K562 (cell line): ENCODE results near the gene CCDC47. TPM values are rescaled to one million over a fixed set of nuclear protein-coding genes. Genes with fewer than 3 reads are reported as not detected.

Source experiments
- ATAC-seq: fragments of 200-7000 bp; cut with Tn5 transposase; 3 replicates; pipeline ENCODE4 v1.9.1; 2020; ENCODE audit warnings: moderate library complexity
- BruUV-seq: library from RNA; stranded (reverse); fragments of 400-500 nt; replicated peaks from 2 replicates; lab custom pipeline; 2021; lab: Mats Ljungman, UMichigan
- CTCF ChIA-PET: fragments of 300-600 bp; formaldehyde crosslinking; extraction: SDS; loops from one replicate; lab custom pipeline; 2021; ENCODE audit warnings: low intra/inter-chr PET ratio; lab: Yijun Ruan, JAX
- POLR2A ChIA-PET: fragments of 300-600, 350-650 bp; sonication (Branson Sonifier 250); formaldehyde crosslinking; extraction: SDS; loops from one replicate; lab custom pipeline; 2021; ENCODE audit warnings: antibody characterized with exemption, inconsistent platforms; lab: Yijun Ruan, JAX
- DNase-seq, 4 experiments: peaks; one replicate each; pipeline versions ENCODE4 v3.0.0 to v3.0.0-alpha.2; 2011 to 2018; ENCODE audit warnings: low spot score in 3 of 4, mixed read lengths in 3 of 4; ENCODE audit errors: extremely low read depth in 1 of 4
- FAIRE-seq: peaks from 2 replicates; lab custom pipeline; 2011; peaks lifted over from hg19 to GRCh38; lab: Jason Lieb, UNC
- H2AFZ ChIP-seq: 2 replicates; pipeline ENCODE4 v1.6.0; 2011; ENCODE audit warnings: low read depth, low read length, control low read depth, inconsistent platforms
- H3K27ac ChIP-seq: fragments of 200-600 bp; 3 replicates; pipeline ENCODE4 v1.8.0; 2011; ENCODE audit warnings: low read depth, mild to moderate bottlenecking, control low read depth, inconsistent platforms, low read length, moderate library complexity, mixed read lengths; ENCODE audit errors: extremely low read depth
- H3K27me3 ChIP-seq, 2 experiments: fragments of 300-600 bp in 1 of 2; 2 replicates in 1 of 2; 3 replicates in 1 of 2; pipeline versions ENCODE4 v1.6.0 to v1.8.0; 2011; ENCODE audit warnings: inconsistent platforms in 2 of 2, low read length in 2 of 2, mild to moderate bottlenecking in 1 of 2, mixed read lengths in 1 of 2, moderate library complexity in 1 of 2; ENCODE audit not compliant: control insufficient read depth in 2 of 2, insufficient read depth in 2 of 2
- H3K36me3 ChIP-seq: fragments of 300-600 bp; 3 replicates; pipeline ENCODE4 v1.8.0; 2011; ENCODE audit warnings: mild to moderate bottlenecking, low read length, inconsistent platforms; ENCODE audit not compliant: control insufficient read depth, insufficient read depth
- H3K4me1 ChIP-seq, 2 experiments: fragments of 200-600 bp in 1 of 2; replicated peaks in 1 of 2; 2 replicates in 1 of 2; 3 replicates in 1 of 2; pipeline versions ENCODE4 v1.5.1 to v1.8.0; 2011; ENCODE audit warnings: inconsistent platforms in 2 of 2, low read length in 2 of 2, mild to moderate bottlenecking in 1 of 2, mixed read lengths in 1 of 2, moderate library complexity in 1 of 2; ENCODE audit not compliant: control insufficient read depth in 2 of 2, insufficient read depth in 2 of 2
- H3K4me2 ChIP-seq: 2 replicates; pipeline ENCODE4 v1.6.1; 2011; ENCODE audit warnings: low read length, control low read depth, inconsistent platforms, mixed read lengths; ENCODE audit not compliant: insufficient read depth
- H3K4me3 ChIP-seq: fragments of 200-600 bp; sonication (generic), shearing (Covaris generic); 2 replicates; pipeline ENCODE4 v1.5.1; 2016; ENCODE audit warnings: control low read depth, inconsistent platforms
- H3K79me2 ChIP-seq: fragments of 200-600 bp; 3 replicates; pipeline ENCODE4 v1.8.0; 2011; ENCODE audit warnings: low read length, inconsistent platforms; ENCODE audit not compliant: control insufficient read depth, insufficient read depth
- H3K9ac ChIP-seq, 2 experiments: 2 replicates each; pipeline versions ENCODE4 v1.6.0 to v1.6.1; 2011; ENCODE audit warnings: low read depth in 2 of 2, low read length in 2 of 2, control low read depth in 1 of 2, inconsistent platforms in 1 of 2, mild to moderate bottlenecking in 1 of 2, mixed read lengths in 1 of 2; ENCODE audit not compliant: insufficient read depth in 1 of 2
- H3K9me1 ChIP-seq: one replicate; pipeline ENCODE4 v1.6.0; 2011; ENCODE audit warnings: inconsistent platforms, mild to moderate bottlenecking, low read length, moderate library complexity; ENCODE audit not compliant: control insufficient read depth, insufficient read depth
- H3K9me3 ChIP-seq: replicated peaks from 2 replicates; pipeline ENCODE4 v1.5.1; 2011; ENCODE audit warnings: low read depth, low read length, inconsistent platforms; ENCODE audit not compliant: control insufficient read depth, insufficient read depth
- H4K20me1 ChIP-seq: replicated peaks from 2 replicates; pipeline ENCODE4 v1.6.1; 2011; ENCODE audit warnings: low read length, inconsistent platforms, mixed read lengths; ENCODE audit not compliant: control insufficient read depth, insufficient read depth
- BHLHE40 ChIP-seq: IDR thresholded peaks from 2 replicates; pipeline ENCODE4 v1.6.1; 2011; ENCODE audit warnings: low read length, improper control_type of control experiment
- ELF4 ChIP-seq: fragments of 450-650 bp; formaldehyde crosslinking; IDR thresholded peaks from 2 replicates; pipeline ENCODE4 v1.4.0; 2022; ENCODE audit warnings: missing genetic modification characterization
- MTA2 ChIP-seq: fragments of 450-650 bp; IDR thresholded peaks from 2 replicates; pipeline ENCODE4 v1.6.1; 2016; ENCODE audit warnings: low read depth
- XRCC4 ChIP-seq: IDR thresholded peaks from one replicate; pipeline ENCODE4 v1.6.1; 2011; ENCODE audit not compliant: insufficient read depth, insufficient read length; ENCODE audit errors: extremely low read depth
- ZNF239 ChIP-seq: fragments of 250-450 bp; sonication (Bioruptor Pico); IDR thresholded peaks from 2 replicates; pipeline ENCODE4 v1.4.0; 2020; ENCODE audit warnings: mild to moderate bottlenecking
- WGBS: fragments of 100-300 bp; shearing (Covaris generic); methylation state at CpG from one replicate; pipeline ENCODE4 v1.1.6; 2016; ENCODE audit warnings: low coverage, mixed read lengths; ENCODE audit not compliant: insufficient coverage; ENCODE audit errors: missing lambda C conversion rate; 5-methylcytosine and 5-hydroxymethylcytosine counted together
- in situ Hi-C: fragments of 300-500 bp; cut with MboI; formaldehyde crosslinking; loops from 4 replicates; pipeline ENCODE4 v1.15.0; 2018; ENCODE audit warnings: inconsistent platforms, mixed read lengths
- intact Hi-C: fragments of 100-400 bp; cut with micrococcal nuclease; formaldehyde crosslinking; loops from 2 replicates; pipeline ENCODE4 v1.14.2; 2022
- polyA plus RNA-seq, 8 experiments: library from polyadenylated mRNA; depleted of rRNA in 4 of 8; stranded (reverse) in 5 of 8; unstranded in 3 of 8; fragments of >200 nt; fragmentation: Nextera tagmentation in 2 of 8; fragmentation: Illumina TruSeq in 1 of 8; extraction: Ambion mirVana in 2 of 8; extraction: Trizol in 1 of 8; gene quantifications; 2 replicates each; pipeline versions ENCODE4 v1.2.1 to v1.2.3, GENCODE V29; 2011 to 2014; ENCODE audit warnings: inconsistent platforms in 1 of 8, missing spikeins in 1 of 8
- total RNA-seq, 7 experiments: library from RNA; depleted of rRNA in 6 of 7; stranded (reverse); fragments of >200 nt in 6 of 7; fragmentation: Illumina TruSeq in 2 of 7; extraction: Trizol in 2 of 7; gene quantifications; 2 replicates each; pipeline versions ENCODE4 v1.2.1 to v1.2.3, GENCODE V29; 2011 to 2021; ENCODE audit warnings: low replicate concordance in 1 of 7
- TF ChIP-seq, protein P1 (sequence below): fragments of 450-650 bp; IDR thresholded peaks from 2 replicates; pipeline ENCODE4 v1.6.1; 2016; ENCODE audit warnings: mild to moderate bottlenecking, moderate library complexity
- TF ChIP-seq, protein P2 (sequence below): fragments of 250-450 bp; sonication (Bioruptor Pico); IDR thresholded peaks from 2 replicates; pipeline ENCODE4 v1.4.0; 2020; ENCODE audit warnings: mild to moderate bottlenecking
- TF ChIP-seq, protein P3 (sequence below): fragments of 250-450 bp; sonication (Bioruptor Pico); IDR thresholded peaks from 2 replicates; pipeline ENCODE4 v1.8.0; 2022; ENCODE audit warnings: inconsistent platforms

The CCDC47 gene
- total and polyA plus RNA-seq, 9 of the 15 experiments (the other 6 are each of a cell fraction or from before 2014, with no cell fraction given), result 15.5 to 162 (median 122) TPM

DNA sequence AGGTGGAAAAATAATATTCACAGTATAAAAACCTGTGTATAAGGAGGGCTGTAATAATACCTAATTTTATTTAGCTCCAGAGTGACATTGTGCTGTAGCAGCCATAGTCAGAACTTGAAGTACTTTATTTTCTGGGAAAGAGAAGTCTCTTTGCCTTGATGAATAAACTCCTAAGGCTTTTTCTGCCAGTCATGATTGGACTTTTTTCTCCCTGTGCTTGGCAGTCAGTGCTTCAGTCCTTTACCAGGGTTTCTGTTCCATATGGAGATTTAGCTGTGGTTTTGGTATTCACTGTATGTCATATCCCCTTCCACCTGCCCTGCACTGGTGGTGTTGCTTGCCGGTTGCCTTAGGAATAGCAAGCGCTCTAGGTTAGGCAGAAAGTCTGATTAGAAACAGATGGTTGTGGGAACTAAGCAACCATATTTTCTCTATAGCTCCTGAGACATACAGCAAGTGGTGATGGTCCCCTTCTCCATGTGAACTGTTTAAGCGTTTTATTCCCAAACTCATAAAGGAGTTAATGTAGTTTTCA lies 25.2 kb upstream of the CCDC47 start:
- H3K4me2 ChIP-seq, result no peak overlapping the region
- H3K9me3 ChIP-seq, result no peaks in the 10 kb centered on the region
- no peaks in the 10 kb centered on the region; the same call in 1 of the 2 replicates for H4K20me1 ChIP-seq
- in situ Hi-C loops, result no loop called here
- peaks cover 95% of the 10 kb centered on the region for H3K36me3 ChIP-seq
- no peak overlapping the region for H3K9ac ChIP-seq
- no peak overlapping the region for H3K27ac ChIP-seq
- no peaks in the 10 kb centered on the region for H3K9me1 ChIP-seq
- ATAC-seq, result no peak
- H3K27me3 ChIP-seq, result no peaks in the 10 kb centered on the region
- H3K79me2 ChIP-seq, result peaks cover 14% of the 10 kb centered on the region; the same call in 1 of the 3 replicates
- 86% methylated on average over 3 of the region's 3 CpGs for WGBS
- intact Hi-C loops, result no loop called here
- no peak for DNase-seq
- H3K4me1 ChIP-seq, result no peaks in the 10 kb centered on the region
- H2AFZ ChIP-seq, result no peak overlapping the region
- ChIA-PET CTCF (no interaction called here), POLR2A (interaction anchor here (1.0 to 2.8 kb wide), 5 partner anchors 9 to 25 kb away, joined by 5 to 10 read pairs (median 6); partner anchors contain the start of genes CCDC47 and DDX42)
- H3K4me3 ChIP-seq, result no peak overlapping the region
- FAIRE-seq, result no peak
- BruUV-seq, result no TSS peak
- TF ChIP-seq, protein P1, sequence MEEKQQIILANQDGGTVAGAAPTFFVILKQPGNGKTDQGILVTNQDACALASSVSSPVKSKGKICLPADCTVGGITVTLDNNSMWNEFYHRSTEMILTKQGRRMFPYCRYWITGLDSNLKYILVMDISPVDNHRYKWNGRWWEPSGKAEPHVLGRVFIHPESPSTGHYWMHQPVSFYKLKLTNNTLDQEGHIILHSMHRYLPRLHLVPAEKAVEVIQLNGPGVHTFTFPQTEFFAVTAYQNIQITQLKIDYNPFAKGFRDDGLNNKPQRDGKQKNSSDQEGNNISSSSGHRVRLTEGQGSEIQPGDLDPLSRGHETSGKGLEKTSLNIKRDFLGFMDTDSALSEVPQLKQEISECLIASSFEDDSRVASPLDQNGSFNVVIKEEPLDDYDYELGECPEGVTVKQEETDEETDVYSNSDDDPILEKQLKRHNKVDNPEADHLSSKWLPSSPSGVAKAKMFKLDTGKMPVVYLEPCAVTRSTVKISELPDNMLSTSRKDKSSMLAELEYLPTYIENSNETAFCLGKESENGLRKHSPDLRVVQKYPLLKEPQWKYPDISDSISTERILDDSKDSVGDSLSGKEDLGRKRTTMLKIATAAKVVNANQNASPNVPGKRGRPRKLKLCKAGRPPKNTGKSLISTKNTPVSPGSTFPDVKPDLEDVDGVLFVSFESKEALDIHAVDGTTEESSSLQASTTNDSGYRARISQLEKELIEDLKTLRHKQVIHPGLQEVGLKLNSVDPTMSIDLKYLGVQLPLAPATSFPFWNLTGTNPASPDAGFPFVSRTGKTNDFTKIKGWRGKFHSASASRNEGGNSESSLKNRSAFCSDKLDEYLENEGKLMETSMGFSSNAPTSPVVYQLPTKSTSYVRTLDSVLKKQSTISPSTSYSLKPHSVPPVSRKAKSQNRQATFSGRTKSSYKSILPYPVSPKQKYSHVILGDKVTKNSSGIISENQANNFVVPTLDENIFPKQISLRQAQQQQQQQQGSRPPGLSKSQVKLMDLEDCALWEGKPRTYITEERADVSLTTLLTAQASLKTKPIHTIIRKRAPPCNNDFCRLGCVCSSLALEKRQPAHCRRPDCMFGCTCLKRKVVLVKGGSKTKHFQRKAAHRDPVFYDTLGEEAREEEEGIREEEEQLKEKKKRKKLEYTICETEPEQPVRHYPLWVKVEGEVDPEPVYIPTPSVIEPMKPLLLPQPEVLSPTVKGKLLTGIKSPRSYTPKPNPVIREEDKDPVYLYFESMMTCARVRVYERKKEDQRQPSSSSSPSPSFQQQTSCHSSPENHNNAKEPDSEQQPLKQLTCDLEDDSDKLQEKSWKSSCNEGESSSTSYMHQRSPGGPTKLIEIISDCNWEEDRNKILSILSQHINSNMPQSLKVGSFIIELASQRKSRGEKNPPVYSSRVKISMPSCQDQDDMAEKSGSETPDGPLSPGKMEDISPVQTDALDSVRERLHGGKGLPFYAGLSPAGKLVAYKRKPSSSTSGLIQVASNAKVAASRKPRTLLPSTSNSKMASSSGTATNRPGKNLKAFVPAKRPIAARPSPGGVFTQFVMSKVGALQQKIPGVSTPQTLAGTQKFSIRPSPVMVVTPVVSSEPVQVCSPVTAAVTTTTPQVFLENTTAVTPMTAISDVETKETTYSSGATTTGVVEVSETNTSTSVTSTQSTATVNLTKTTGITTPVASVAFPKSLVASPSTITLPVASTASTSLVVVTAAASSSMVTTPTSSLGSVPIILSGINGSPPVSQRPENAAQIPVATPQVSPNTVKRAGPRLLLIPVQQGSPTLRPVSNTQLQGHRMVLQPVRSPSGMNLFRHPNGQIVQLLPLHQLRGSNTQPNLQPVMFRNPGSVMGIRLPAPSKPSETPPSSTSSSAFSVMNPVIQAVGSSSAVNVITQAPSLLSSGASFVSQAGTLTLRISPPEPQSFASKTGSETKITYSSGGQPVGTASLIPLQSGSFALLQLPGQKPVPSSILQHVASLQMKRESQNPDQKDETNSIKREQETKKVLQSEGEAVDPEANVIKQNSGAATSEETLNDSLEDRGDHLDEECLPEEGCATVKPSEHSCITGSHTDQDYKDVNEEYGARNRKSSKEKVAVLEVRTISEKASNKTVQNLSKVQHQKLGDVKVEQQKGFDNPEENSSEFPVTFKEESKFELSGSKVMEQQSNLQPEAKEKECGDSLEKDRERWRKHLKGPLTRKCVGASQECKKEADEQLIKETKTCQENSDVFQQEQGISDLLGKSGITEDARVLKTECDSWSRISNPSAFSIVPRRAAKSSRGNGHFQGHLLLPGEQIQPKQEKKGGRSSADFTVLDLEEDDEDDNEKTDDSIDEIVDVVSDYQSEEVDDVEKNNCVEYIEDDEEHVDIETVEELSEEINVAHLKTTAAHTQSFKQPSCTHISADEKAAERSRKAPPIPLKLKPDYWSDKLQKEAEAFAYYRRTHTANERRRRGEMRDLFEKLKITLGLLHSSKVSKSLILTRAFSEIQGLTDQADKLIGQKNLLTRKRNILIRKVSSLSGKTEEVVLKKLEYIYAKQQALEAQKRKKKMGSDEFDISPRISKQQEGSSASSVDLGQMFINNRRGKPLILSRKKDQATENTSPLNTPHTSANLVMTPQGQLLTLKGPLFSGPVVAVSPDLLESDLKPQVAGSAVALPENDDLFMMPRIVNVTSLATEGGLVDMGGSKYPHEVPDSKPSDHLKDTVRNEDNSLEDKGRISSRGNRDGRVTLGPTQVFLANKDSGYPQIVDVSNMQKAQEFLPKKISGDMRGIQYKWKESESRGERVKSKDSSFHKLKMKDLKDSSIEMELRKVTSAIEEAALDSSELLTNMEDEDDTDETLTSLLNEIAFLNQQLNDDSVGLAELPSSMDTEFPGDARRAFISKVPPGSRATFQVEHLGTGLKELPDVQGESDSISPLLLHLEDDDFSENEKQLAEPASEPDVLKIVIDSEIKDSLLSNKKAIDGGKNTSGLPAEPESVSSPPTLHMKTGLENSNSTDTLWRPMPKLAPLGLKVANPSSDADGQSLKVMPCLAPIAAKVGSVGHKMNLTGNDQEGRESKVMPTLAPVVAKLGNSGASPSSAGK, result no peak
- TF ChIP-seq MTA2 (no peak), ELF4 (CRISPR knock-in tag) (no peak), ZNF239 (CRISPR knock-in tag) (no peak), XRCC4 (no peak), BHLHE40 (no peak)
- TF ChIP-seq, protein P2, sequence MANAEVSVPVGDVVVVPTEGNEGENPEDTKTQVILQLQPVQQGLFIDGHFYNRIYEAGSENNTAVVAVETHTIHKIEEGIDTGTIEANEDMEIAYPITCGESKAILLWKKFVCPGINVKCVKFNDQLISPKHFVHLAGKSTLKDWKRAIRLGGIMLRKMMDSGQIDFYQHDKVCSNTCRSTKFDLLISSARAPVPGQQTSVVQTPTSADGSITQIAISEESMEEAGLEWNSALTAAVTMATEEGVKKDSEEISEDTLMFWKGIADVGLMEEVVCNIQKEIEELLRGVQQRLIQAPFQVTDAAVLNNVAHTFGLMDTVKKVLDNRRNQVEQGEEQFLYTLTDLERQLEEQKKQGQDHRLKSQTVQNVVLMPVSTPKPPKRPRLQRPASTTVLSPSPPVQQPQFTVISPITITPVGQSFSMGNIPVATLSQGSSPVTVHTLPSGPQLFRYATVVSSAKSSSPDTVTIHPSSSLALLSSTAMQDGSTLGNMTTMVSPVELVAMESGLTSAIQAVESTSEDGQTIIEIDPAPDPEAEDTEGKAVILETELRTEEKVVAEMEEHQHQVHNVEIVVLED, result no peak
- TF ChIP-seq, protein P3, sequence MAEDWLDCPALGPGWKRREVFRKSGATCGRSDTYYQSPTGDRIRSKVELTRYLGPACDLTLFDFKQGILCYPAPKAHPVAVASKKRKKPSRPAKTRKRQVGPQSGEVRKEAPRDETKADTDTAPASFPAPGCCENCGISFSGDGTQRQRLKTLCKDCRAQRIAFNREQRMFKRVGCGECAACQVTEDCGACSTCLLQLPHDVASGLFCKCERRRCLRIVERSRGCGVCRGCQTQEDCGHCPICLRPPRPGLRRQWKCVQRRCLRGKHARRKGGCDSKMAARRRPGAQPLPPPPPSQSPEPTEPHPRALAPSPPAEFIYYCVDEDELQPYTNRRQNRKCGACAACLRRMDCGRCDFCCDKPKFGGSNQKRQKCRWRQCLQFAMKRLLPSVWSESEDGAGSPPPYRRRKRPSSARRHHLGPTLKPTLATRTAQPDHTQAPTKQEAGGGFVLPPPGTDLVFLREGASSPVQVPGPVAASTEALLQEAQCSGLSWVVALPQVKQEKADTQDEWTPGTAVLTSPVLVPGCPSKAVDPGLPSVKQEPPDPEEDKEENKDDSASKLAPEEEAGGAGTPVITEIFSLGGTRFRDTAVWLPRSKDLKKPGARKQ, result no peak
- TF ChIP-seq, all 486 proteins: peak for 0
